Tibial nerve (tissue), 4 donors: ENCODE data around the gene ATAD3B. TPM values are rescaled to one million over a fixed set of nuclear protein-coding genes. Genes with fewer than 3 reads are reported as not detected.
"Not testable (repeated sequence)": the region's sequence is repeated elsewhere in the genome, so short reads cannot be mapped to it uniquely, and the experiment has no call there.

Experiments
- DNase-seq, 2 donors: peaks; one replicate each; pipeline ENCODE4 v3.0.0-alpha.2; 2019; ENCODE audit warnings: low spot score in 2 of 2
- H3K27ac ChIP-seq, 4 donors: fragments of 200-600 bp; sonication (generic) in 3 of 4; one replicate each; pipeline ENCODE4 v1.5.1; 2017 to 2019; ENCODE audit warnings: mild to moderate bottlenecking in 1 of 4
- H3K27me3 ChIP-seq, 2 donors: fragments of 200-600 bp; sonication (generic) in 1 of 2; one replicate each; pipeline versions ENCODE4 v1.5.1 to v1.6.0; 2017 to 2019
- H3K36me3 ChIP-seq, 3 donors: fragments of 200-600 bp; sonication (generic); one replicate each; pipeline ENCODE4 v1.5.1; 2018 to 2019
- H3K4me1 ChIP-seq, 4 donors: fragments of 200-600 bp; sonication (generic) in 3 of 4; one replicate each; pipeline ENCODE4 v1.5.1; 2017 to 2019
- H3K4me3 ChIP-seq, 4 donors: fragments of 200-600 bp; sonication (generic) in 3 of 4; one replicate each; pipeline ENCODE4 v1.5.1; 2017 to 2019; ENCODE audit warnings: mild to moderate bottlenecking in 1 of 4, moderate library complexity in 1 of 4
- H3K9me3 ChIP-seq, 4 donors: fragments of 200-600 bp; sonication (generic) in 3 of 4; one replicate each; pipeline ENCODE4 v1.5.1; 2017 to 2019
- CTCF ChIP-seq, 5 experiments: fragments of 200-600 bp in 3 of 5; fragments of 450-650 bp in 2 of 5; sonication (generic) in 3 of 5; IDR thresholded peaks; one replicate each; pipeline ENCODE4 v1.5.1; 2016 to 2019; ENCODE audit warnings: antibody characterized with exemption in 5 of 5, mild to moderate bottlenecking in 3 of 5, moderate library complexity in 2 of 5
- EP300 ChIP-seq, 2 donors: sonication (generic); formaldehyde crosslinking; IDR thresholded peaks; one replicate each; pipeline ENCODE4 v1.6.1; 2017; ENCODE audit warnings: antibody characterized with exemption in 2 of 2, mild to moderate bottlenecking in 1 of 2
- POLR2A ChIP-seq, 2 donors: fragments of 450-650 bp; IDR thresholded peaks; one replicate each; pipeline ENCODE4 v1.6.1; 2017; ENCODE audit warnings: antibody characterized with exemption in 2 of 2, mild to moderate bottlenecking in 2 of 2, moderate library complexity in 2 of 2
- WGBS, 2 donors: methylation state at CpG; one replicate each; pipeline ENCODE4 v1.1.5; 2018; 5-methylcytosine and 5-hydroxymethylcytosine counted together
- total RNA-seq, 4 donors: library from RNA; depleted of rRNA; stranded (reverse); fragments of >200 nt; gene quantifications; one replicate each; pipeline ENCODE4 v1.1.0, GENCODE V29; 2016

Gene ATAD3B
- total RNA-seq, 4 donors from 2014 or later: 18.4 to 48.9 (median 22.5) TPM

- peak; percentile 97 for TF ChIP-seq EP300 (IDR thresholded peaks at IDR 0.05)
- peak in 2 of 5 experiments; percentile 20 to 65 for TF ChIP-seq CTCF (IDR thresholded peaks at IDR 0.05)
- peak in 1 of 2 donors; percentile 59 for TF ChIP-seq POLR2A (IDR thresholded peaks at IDR 0.05)
- Histone ChIP-seq H3K4me3 (peak within 1 kb of the TSS; percentile 68 to 98 (median 90)), H3K27me3 (no peaks in the 10 kb centered on the region), H3K9me3 (no peaks in the 10 kb centered on the region), H3K36me3 (peaks cover 0 to 7% (median 0%) of the 10 kb centered on the region in 3 donors), H3K4me1 (peaks cover 0 to 24% (median 3%) of the 10 kb centered on the region in 4 donors), H3K27ac (peak within 1 kb of the TSS; percentile 92 to 97 (median 94))
- WGBS, 2 donors: 0 to 1% methylated on average over 7 to 48 of the region's 99 CpGs
- peak; percentile 95 to 96 for DNase-seq
Observed at GRCh38 chr1:1511533-1512285, 40.1 kb downstream of the ATAD3B start, which contains the start of gene ATAD3A. Gene ATAD3A (plus strand): TSS chr1:1512162. CDS start chr1:1512269, 107 bp downstream.

DNA sequence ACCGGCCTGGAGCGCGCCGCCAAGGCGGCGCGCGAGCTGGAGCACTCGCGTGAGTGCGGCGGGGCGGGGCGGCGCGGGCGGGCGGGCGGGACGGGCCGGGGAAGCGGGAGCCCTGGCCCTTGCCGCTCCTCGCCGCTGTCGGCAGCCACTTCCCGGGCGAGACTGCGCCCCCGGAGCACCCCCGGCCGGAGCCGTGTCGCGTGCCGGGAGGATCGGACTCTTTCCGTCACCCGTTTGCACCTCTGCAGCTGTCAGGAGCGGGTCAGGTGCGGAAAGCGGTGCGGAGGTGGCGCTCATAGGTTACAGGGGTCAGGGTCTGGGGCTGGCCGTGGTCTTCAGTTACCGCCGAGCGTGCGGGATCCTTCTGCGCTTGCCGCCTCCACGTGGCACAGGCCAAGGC lies 40.9 kb downstream of the ATAD3B start:
- 0 to 2% methylated on average over 7 to 9 of the region's 52 CpGs for WGBS, 2 donors
- H3K4me1 ChIP-seq: peaks cover 0 to 24% (median 3%) of the 10 kb centered on the region in 4 donors
- H3K27me3 ChIP-seq, DNase-seq, H3K9me3 ChIP-seq: not testable (repeated sequence)
- peaks cover 0 to 11% (median 0%) of the 10 kb centered on the region in 3 donors for H3K36me3 ChIP-seq
- H3K4me3 ChIP-seq: peak overlapping the region; percentile 50 to 98 (median 83)
- peak overlapping the region in 2 of 4 donors; percentile 93 to 97 for H3K27ac ChIP-seq

GRCh38 chr1:1513675-1514074 lies 42.1 kb downstream of the ATAD3B start:
- peaks cover 0 to 22% (median 0%) of the 10 kb centered on the region in 3 donors for H3K36me3 ChIP-seq
- WGBS, 2 donors: 70 to 73% methylated on average over 15 to 17 of the region's 18 CpGs
- not testable (repeated sequence) for H3K27ac ChIP-seq, DNase-seq, H3K4me3 ChIP-seq, H3K9me3 ChIP-seq, H3K27me3 ChIP-seq
- H3K4me1 ChIP-seq: peaks cover 0 to 24% (median 3%) of the 10 kb centered on the region in 4 donors

- H3K4me1 ChIP-seq: peaks cover 0 to 24% (median 3%) of the 10 kb centered on the region in 4 donors
- H3K27ac ChIP-seq, H3K4me3 ChIP-seq, H3K9me3 ChIP-seq, DNase-seq, H3K27me3 ChIP-seq: not testable (repeated sequence)
- peaks cover 0 to 26% (median 0%) of the 10 kb centered on the region in 3 donors for H3K36me3 ChIP-seq
- WGBS, 2 donors: 76 to 91% methylated on average over 7 to 15 of the region's 16 CpGs
Observed at GRCh38 chr1:1514376-1514775, 42.8 kb downstream of the ATAD3B start.

DNA sequence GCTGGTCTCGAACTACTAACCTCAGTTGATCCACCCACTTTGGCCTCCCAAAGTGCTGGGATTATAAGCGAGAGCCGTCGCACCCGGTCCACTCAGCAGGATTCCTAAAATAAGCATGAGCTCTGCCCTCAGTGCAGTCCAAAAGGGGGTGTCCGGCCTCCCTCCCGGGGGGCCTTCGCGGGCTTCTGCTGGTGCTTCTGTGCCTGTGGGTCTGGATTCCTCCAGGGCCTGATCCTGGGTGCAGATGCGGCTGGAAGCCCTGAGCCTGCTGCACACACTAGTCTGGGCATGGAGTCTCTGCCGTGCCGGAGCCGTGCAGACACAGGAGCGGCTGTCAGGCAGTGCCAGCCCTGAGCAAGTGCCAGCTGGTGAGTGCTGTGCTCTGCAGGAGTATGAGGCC lies 45.4 kb downstream of the ATAD3B start:
- WGBS, 2 donors: 90 to 92% methylated on average over 10 to 13 of the region's 14 CpGs
- Histone ChIP-seq H3K4me1 (peaks cover 0 to 11% (median 0%) of the 10 kb centered on the region in 4 donors), H3K36me3 (peaks cover 0 to 47% (median 0%) of the 10 kb centered on the region in 3 donors)
- not testable (repeated sequence) for DNase-seq, H3K4me3 ChIP-seq, H3K27ac ChIP-seq, H3K27me3 ChIP-seq, H3K9me3 ChIP-seq

DNA sequence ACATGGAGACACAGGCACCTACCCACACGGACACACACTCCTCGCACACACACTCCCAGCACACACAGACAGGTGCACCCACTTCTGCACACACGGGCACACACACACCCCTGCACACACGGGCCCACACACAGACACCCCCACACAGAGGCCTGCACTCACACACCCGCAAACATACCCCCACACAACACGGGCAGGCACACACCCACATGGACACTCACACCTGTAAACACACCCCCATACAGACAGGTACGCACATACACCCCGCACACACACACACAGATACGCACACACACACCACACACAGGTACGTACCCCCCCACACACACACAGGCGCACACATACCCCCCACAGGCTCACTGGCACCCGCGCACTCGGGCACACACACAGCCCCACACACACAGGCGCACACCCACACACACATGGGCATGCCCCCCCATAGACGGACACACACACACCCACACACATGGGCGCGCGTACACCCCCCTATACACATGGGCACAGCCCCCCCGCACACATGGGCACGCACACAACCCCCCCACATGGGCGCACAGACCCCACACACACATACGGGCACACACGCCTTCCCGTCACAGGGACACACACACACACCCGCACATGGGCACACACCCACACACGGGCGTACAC lies 46.5 kb downstream of the ATAD3B start:
- TF ChIP-seq EP300 (IDR thresholded peaks at IDR 0.05): no peak
- H3K4me3 ChIP-seq: no peak overlapping the region
- DNase-seq: no peak
- no peak overlapping the region for H3K27ac ChIP-seq
- peaks cover 0 to 8% (median 0%) of the 10 kb centered on the region in 4 donors for H3K4me1 ChIP-seq
- 90 to 92% methylated on average over 20 to 28 of the region's 28 CpGs for WGBS, 2 donors
- H3K36me3 ChIP-seq: peaks cover 0 to 59% (median 0%) of the 10 kb centered on the region in 3 donors
- H3K9me3 ChIP-seq: no peaks in the 10 kb centered on the region
- no peaks in the 10 kb centered on the region for H3K27me3 ChIP-seq

DNA sequence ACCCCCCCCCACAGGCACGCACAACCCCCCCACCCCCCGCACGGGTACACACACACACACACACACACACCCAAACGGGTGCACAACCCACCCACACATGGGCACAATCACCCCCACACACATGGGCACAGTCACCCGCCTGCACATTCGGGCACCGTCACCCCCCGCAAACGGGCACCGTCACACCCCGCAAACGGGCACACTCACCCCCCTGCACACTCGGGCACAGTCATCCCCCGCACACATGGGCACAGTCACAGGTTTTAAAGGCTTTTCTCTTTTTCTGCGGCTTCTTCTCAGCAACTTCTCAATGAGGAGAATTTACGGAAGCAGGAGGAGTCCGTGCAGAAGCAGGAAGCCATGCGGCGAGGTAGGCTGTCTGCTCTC lies 47.0 kb downstream of the ATAD3B start:
- not testable (repeated sequence) for H3K4me3 ChIP-seq, H3K4me1 ChIP-seq, H3K27ac ChIP-seq, H3K9me3 ChIP-seq, DNase-seq, H3K27me3 ChIP-seq
- WGBS, 2 donors: 93 to 94% methylated on average over 15 to 17 of the region's 19 CpGs
- peaks cover 0 to 64% (median 0%) of the 10 kb centered on the region in 3 donors for H3K36me3 ChIP-seq

- peaks cover 0 to 72% (median 0%) of the 10 kb centered on the region in 3 donors for H3K36me3 ChIP-seq
- not testable (repeated sequence) for H3K4me3 ChIP-seq, H3K9me3 ChIP-seq, DNase-seq, H3K27me3 ChIP-seq, H3K4me1 ChIP-seq, H3K27ac ChIP-seq
- WGBS, 2 donors: 96% methylated on average over 45 to 50 of the region's 51 CpGs
Observed at GRCh38 chr1:1519805-1520505, 48.4 kb downstream of the ATAD3B start.
